Smooth muscle cell (in vitro differentiated cells): ENCODE data around the gene ERFL. TPM values are rescaled to one million over a fixed set of nuclear protein-coding genes. Genes with fewer than 3 reads are reported as not detected.

Experiments used
- DNase-seq: peaks from one replicate; lab custom pipeline; 2025; ENCODE audit not compliant: unreplicated experiment; lab: John Stamatoyannopoulos, UW
- H2AFZ ChIP-seq: fragments of 200-600 bp; sonication (generic); 2 replicates; pipeline ENCODE4 v1.6.0; 2016; ENCODE audit warnings: antibody characterized with exemption, low read depth, mild to moderate bottlenecking
- H3F3A ChIP-seq: fragments of 200-600 bp; sonication (generic); 2 replicates; pipeline ENCODE4 v1.6.0; 2017; ENCODE audit warnings: antibody characterized with exemption, low read depth
- H3K27ac ChIP-seq: fragments of 200-600 bp; sonication (generic); 2 replicates; pipeline ENCODE4 v1.5.1; 2016; ENCODE audit warnings: low read depth, mild to moderate bottlenecking
- H3K27me3 ChIP-seq: fragments of 200-600 bp; sonication (generic); 2 replicates; pipeline ENCODE4 v1.6.1; 2016; ENCODE audit warnings: low read depth, mild to moderate bottlenecking
- H3K36me3 ChIP-seq: fragments of 200-600 bp; sonication (generic); 2 replicates; pipeline ENCODE4 v1.5.1; 2016; ENCODE audit warnings: low read depth
- H3K4me1 ChIP-seq: fragments of 200-600 bp; sonication (generic); 2 replicates; pipeline ENCODE4 v1.5.1; 2016; ENCODE audit warnings: low read depth
- H3K4me2 ChIP-seq: fragments of 200-600 bp; sonication (generic); 2 replicates; pipeline ENCODE4 v1.6.0; 2016; ENCODE audit warnings: mild to moderate bottlenecking
- H3K4me3 ChIP-seq: fragments of 200-600 bp; sonication (generic); 2 replicates; pipeline ENCODE4 v1.5.1; 2016; ENCODE audit warnings: mild to moderate bottlenecking
- H3K79me2 ChIP-seq: fragments of 200-600 bp; sonication (generic); 2 replicates; pipeline ENCODE4 v1.6.0; 2016; ENCODE audit warnings: low read depth, mild to moderate bottlenecking
- H3K9ac ChIP-seq: fragments of 200-600 bp; sonication (generic); 2 replicates; pipeline ENCODE4 v1.6.0; 2016; ENCODE audit warnings: low read depth
- H3K9me3 ChIP-seq: fragments of 200-600 bp; sonication (generic); replicated peaks from 2 replicates; pipeline ENCODE4 v1.5.1; 2016; ENCODE audit warnings: low read depth
- H4K20me1 ChIP-seq: fragments of 200-600 bp; sonication (generic); 2 replicates; pipeline ENCODE4 v1.6.0; 2016; ENCODE audit warnings: low read depth
- CTCF ChIP-seq: fragments of 200-600 bp; sonication (generic); IDR thresholded peaks from 2 replicates; pipeline ENCODE4 v1.5.1; 2017; ENCODE audit warnings: borderline replicate concordance, mild to moderate bottlenecking, antibody characterized with exemption; ENCODE audit not compliant: insufficient read depth, poor library complexity, severe bottlenecking
- WGBS: methylation state at CpG from one replicate; pipeline ENCODE4 v1.1.7; 2016; ENCODE audit warnings: low lambda C conversion rate; 5-methylcytosine and 5-hydroxymethylcytosine counted together
- polyA plus RNA-seq: library from polyadenylated mRNA; unstranded; fragments of >200 nt; fragmentation: Nextera tagmentation; extraction: Ambion mirVana; gene quantifications from 2 replicates; pipeline ENCODE4 v1.2.1, GENCODE V29; 2016
- total RNA-seq: library from RNA; depleted of rRNA; stranded (reverse); fragments of >200 nt; gene quantifications from 2 replicates; pipeline ENCODE4 v1.2.3, GENCODE V29; 2014

The ERFL gene
- total and polyA plus RNA-seq, 2 experiments from 2014 or later: 0.09 TPM

- no peak overlapping the region for H3K9ac ChIP-seq
- H3K4me1 ChIP-seq: no peaks in the 10 kb centered on the region
- no peak for TF ChIP-seq CTCF
- H4K20me1 ChIP-seq: no peaks in the 10 kb centered on the region
- no peaks in the 10 kb centered on the region for H3K27me3 ChIP-seq
- H3F3A ChIP-seq: no peaks in the 10 kb centered on the region
- H3K4me3 ChIP-seq: no peak overlapping the region
- no peaks in the 10 kb centered on the region for H3K36me3 ChIP-seq
- no peak overlapping the region for H3K27ac ChIP-seq
- DNase-seq: no peak
- 89% methylated on average over 24 of the region's 26 CpGs for WGBS
- H3K79me2 ChIP-seq: no peaks in the 10 kb centered on the region
- no peak overlapping the region for H3K4me2 ChIP-seq
- H2AFZ ChIP-seq: no peak overlapping the region
- no peaks in the 10 kb centered on the region for H3K9me3 ChIP-seq
Observed at GRCh38 chr19:41967054-41967783, 39.0 kb upstream of the ERFL start.

- H4K20me1 ChIP-seq: no peaks in the 10 kb centered on the region
- H3K4me1 ChIP-seq: no peaks in the 10 kb centered on the region
- no peak overlapping the region for H2AFZ ChIP-seq
- H3K9ac ChIP-seq: no peak overlapping the region
- H3K79me2 ChIP-seq: no peaks in the 10 kb centered on the region
- no peaks in the 10 kb centered on the region for H3K27me3 ChIP-seq
- no peak for TF ChIP-seq CTCF
- no peaks in the 10 kb centered on the region for H3F3A ChIP-seq
- no peaks in the 10 kb centered on the region for H3K36me3 ChIP-seq
- no peak overlapping the region for H3K4me2 ChIP-seq
- WGBS: 88% methylated on average over 5 of the region's 5 CpGs
- no peak for DNase-seq
- no peak overlapping the region for H3K4me3 ChIP-seq
- no peak overlapping the region for H3K27ac ChIP-seq
- H3K9me3 ChIP-seq: no peaks in the 10 kb centered on the region
Observed at GRCh38 chr19:41965106-41965505, 36.9 kb upstream of the ERFL start.

GRCh38 chr19:41960973-41961372 is 32.7 kb upstream of the ERFL start:
- no peak for DNase-seq
- Histone ChIP-seq H3K9ac (no peak overlapping the region), H3K27ac (no peak overlapping the region), H3K9me3 (no peaks in the 10 kb centered on the region), H3K4me2 (no peak overlapping the region), H3F3A (no peaks in the 10 kb centered on the region), H3K36me3 (no peaks in the 10 kb centered on the region), H3K4me3 (no peak overlapping the region), H3K79me2 (no peaks in the 10 kb centered on the region), H2AFZ (no peak overlapping the region), H4K20me1 (peaks cover 23% of the 10 kb centered on the region), H3K4me1 (peaks cover 5% of the 10 kb centered on the region), H3K27me3 (no peaks in the 10 kb centered on the region)
- 95% methylated on average over 5 of the region's 5 CpGs for WGBS
- no peak for TF ChIP-seq CTCF
